GM12878 (cell line): ENCODE results near the gene TANC1. TPM values are rescaled to one million over a fixed set of nuclear protein-coding genes. Genes with fewer than 3 reads are reported as not detected.

Source experiments
- ATAC-seq: fragments of 200-7000 bp; cut with Tn5 transposase; 3 replicates; pipeline ENCODE4 v1.9.1; 2020; ENCODE audit warnings: mild to moderate bottlenecking, moderate library complexity
- BruUV-seq: library from RNA; stranded (reverse); fragments of 400-500 nt; replicated peaks from 2 replicates; lab custom pipeline; 2021; lab: Mats Ljungman, UMichigan
- CTCF ChIA-PET: fragments of 300-600 bp; sonication (Branson Sonifier 250); formaldehyde crosslinking; extraction: SDS; loops from one replicate; lab custom pipeline; 2021; ENCODE audit warnings: inconsistent platforms; lab: Yijun Ruan, JAX
- POLR2A ChIA-PET: fragments of 350-600 bp; formaldehyde crosslinking; extraction: SDS; loops from one replicate; lab custom pipeline; 2021; ENCODE audit warnings: inconsistent platforms; lab: Charles Lee
- RAD21 ChIA-PET: fragments of 300-600 bp; sonication (Branson Sonifier 250); formaldehyde crosslinking; loops from one replicate; lab custom pipeline; 2023; ENCODE audit warnings: antibody characterized with exemption; ENCODE audit not compliant: unreplicated experiment; lab: Charles Lee
- SMC1A ChIA-PET: fragments of 300-600 bp; sonication (Branson Sonifier 250); formaldehyde crosslinking; loops from one replicate; lab custom pipeline; 2023; ENCODE audit not compliant: unreplicated experiment, uncharacterized antibody; lab: Charles Lee
- DNase-seq: peaks from one replicate; pipeline ENCODE4 v3.0.0-alpha.2; 2011; ENCODE audit warnings: low read depth, low spot score
- FAIRE-seq: peaks from 3 replicates; lab custom pipeline; 2011; peaks lifted over from hg19 to GRCh38; lab: Jason Lieb, UNC
- H2AFZ ChIP-seq: 2 replicates; pipeline ENCODE4 v1.6.0; 2011; ENCODE audit warnings: low read depth, low read length, control low read depth; ENCODE audit not compliant: control insufficient read depth
- H3K27ac ChIP-seq: 2 replicates; pipeline ENCODE4 v1.5.1; 2011; ENCODE audit warnings: control low read depth; ENCODE audit not compliant: control insufficient read depth, insufficient read depth
- H3K27me3 ChIP-seq, 2 experiments: replicated peaks in 1 of 2; 2 replicates each; pipeline versions ENCODE4 v1.6.0 to v1.6.1; 2011; ENCODE audit warnings: low read length in 1 of 2; ENCODE audit not compliant: control insufficient read depth in 2 of 2, insufficient read depth in 2 of 2
- H3K36me3 ChIP-seq, 2 experiments: 2 replicates each; pipeline ENCODE4 v1.5.1; 2011; ENCODE audit warnings: low read length in 1 of 2; ENCODE audit not compliant: control insufficient read depth in 2 of 2, insufficient read depth in 2 of 2
- H3K4me1 ChIP-seq: 2 replicates; pipeline ENCODE4 v1.6.1; 2011; ENCODE audit warnings: mild to moderate bottlenecking, low read length, moderate library complexity, mixed read lengths; ENCODE audit not compliant: control insufficient read depth, insufficient read depth
- H3K4me2 ChIP-seq: 2 replicates; pipeline ENCODE4 v1.6.0; 2011; ENCODE audit warnings: control low read depth; ENCODE audit not compliant: control insufficient read depth, insufficient read depth
- H3K4me3 ChIP-seq: fragments of 200-600 bp; sonication (generic); 2 replicates; pipeline ENCODE4 v1.5.1; 2016
- H3K79me2 ChIP-seq: 2 replicates; pipeline ENCODE4 v1.6.0; 2011; ENCODE audit warnings: low read length; ENCODE audit not compliant: control insufficient read depth, insufficient read depth
- H3K9ac ChIP-seq: 2 replicates; pipeline ENCODE4 v1.8.0; 2011; ENCODE audit warnings: low read length, control low read depth, mixed read lengths; ENCODE audit not compliant: control insufficient read depth, insufficient read depth
- H3K9me3 ChIP-seq: replicated peaks from 3 replicates; pipeline ENCODE4 v1.5.1; 2011; ENCODE audit warnings: mild to moderate bottlenecking, low read length; ENCODE audit not compliant: control insufficient read depth, insufficient read depth
- H4K20me1 ChIP-seq: 2 replicates; pipeline ENCODE4 v1.6.0; 2011; ENCODE audit not compliant: control insufficient read depth, insufficient read depth
- CBX3 ChIP-seq: fragments of 200-600 bp; sonication (generic); IDR thresholded peaks from 2 replicates; pipeline ENCODE4 v1.6.1; 2016; ENCODE audit warnings: low read depth, borderline replicate concordance
- EP300 ChIP-seq, 2 experiments: fragments of 150-350 bp in 1 of 2; IDR thresholded peaks; 2 replicates each; pipeline ENCODE4 v1.6.1; 2011 to 2012; ENCODE audit warnings: low read depth in 2 of 2, low read length in 2 of 2, borderline replicate concordance in 1 of 2, improper control_type of control experiment in 1 of 2, inconsistent platforms in 1 of 2; ENCODE audit not compliant: control insufficient read depth in 1 of 2
- FOXM1 ChIP-seq: IDR thresholded peaks from 2 replicates; pipeline ENCODE4 v1.6.1; 2012; ENCODE audit warnings: low read depth, mild to moderate bottlenecking, inconsistent platforms, low read length, moderate library complexity
- IKZF2 ChIP-seq, 2 experiments: fragments of 450-650 bp; IDR thresholded peaks; 2 replicates each; pipeline ENCODE4 v1.6.1; 2017; ENCODE audit warnings: mild to moderate bottlenecking in 2 of 2, moderate library complexity in 2 of 2
- NFYA ChIP-seq: IDR thresholded peaks from 2 replicates; pipeline ENCODE4 v1.6.1; 2011; ENCODE audit warnings: low read depth, mild to moderate bottlenecking, low read length, improper control_type of control experiment, borderline replicate concordance
- NR2F1 ChIP-seq: fragments of 450-650 bp; conservative IDR thresholded peaks from 2 replicates; pipeline ENCODE4 v1.6.1; 2017; ENCODE audit warnings: mild to moderate bottlenecking
- SUZ12 ChIP-seq: fragments of 200-600 bp; sonication (generic); IDR thresholded peaks from one replicate; pipeline ENCODE4 v1.6.1; 2018; ENCODE audit warnings: antibody characterized with exemption, mild to moderate bottlenecking; ENCODE audit not compliant: unreplicated experiment
- ZNF274 ChIP-seq: IDR thresholded peaks from one replicate; pipeline ENCODE4 v1.8.0; 2011; ENCODE audit not compliant: insufficient read length, insufficient read depth
- WGBS: methylation state at CpG from one replicate; pipeline ENCODE4 v1.1.6; 2016; ENCODE audit warnings: low lambda C conversion rate; ENCODE audit not compliant: insufficient replicate concordance, insufficient coverage; ENCODE audit errors: missing lambda C conversion rate; 5-methylcytosine and 5-hydroxymethylcytosine counted together
- in situ Hi-C: fragments of 300-500 bp; cut with MboI; formaldehyde crosslinking; loops from 9 replicates; pipeline ENCODE4 v1.14.3; 2018; ENCODE audit warnings: mixed read lengths
- intact Hi-C: fragments of 100-400 bp; cut with micrococcal nuclease; formaldehyde crosslinking; loops from one replicate; pipeline ENCODE4 v1.14.2; 2022; ENCODE audit not compliant: unreplicated experiment
- polyA plus RNA-seq, 11 experiments: library from polyadenylated mRNA; depleted of rRNA in 4 of 11; unstranded in 6 of 11; stranded (reverse) in 5 of 11; fragments of >200 nt; fragmentation: Nextera tagmentation in 4 of 11; fragmentation: Illumina TruSeq in 1 of 11; extraction: Ambion mirVana in 4 of 11; extraction: Trizol in 1 of 11; gene quantifications; 1 replicate in 1 of 11; 2 replicates in 10 of 11; pipeline versions ENCODE4 v1.2.1 to v1.2.3, GENCODE V29; 2011 to 2016; ENCODE audit warnings: inconsistent platforms in 2 of 11, missing spikeins in 2 of 11, low read depth in 1 of 11
- total RNA-seq, 4 experiments: library from RNA; depleted of rRNA in 3 of 4; stranded (reverse); fragments of >200 nt in 3 of 4; fragmentation: Illumina TruSeq in 1 of 4; extraction: Trizol in 1 of 4; gene quantifications; 2 replicates each; pipeline versions ENCODE4 v1.2.1 to v1.2.3, GENCODE V29; 2013 to 2021

TANC1 gene
- total and polyA plus RNA-seq, 10 of the 15 experiments (the other 5 are each of a cell fraction or from before 2014, with no cell fraction given) = 0.05 to 5.0 (median 0.34) TPM

GRCh38 chr2:159209341-159210306 is 241.2 kb downstream of the TANC1 start (continued):
- TF ChIP-seq ZNF274 (no peak), IKZF2 (IDR thresholded peaks at IDR 0.05) (peak in 1 of 2 experiments; percentile 37; a peak in 1 of 4 replicates)

GRCh38 chr2:159211447-159212396 is 243.3 kb downstream of the TANC1 start:
- Histone ChIP-seq H3K79me2 (no peaks in the 10 kb centered on the region), H3K4me1 (peaks cover 6% of the 10 kb centered on the region; the same call in 1 of the 2 replicates), H3K4me2 (no peak overlapping the region), H2AFZ (no peak overlapping the region), H3K9ac (no peak overlapping the region), H4K20me1 (no peaks in the 10 kb centered on the region), H3K36me3 (no peaks in the 10 kb centered on the region), H3K9me3 (no peaks in the 10 kb centered on the region), H3K27ac (no peak overlapping the region), H3K27me3 (no peaks in the 10 kb centered on the region), H3K4me3 (no peak overlapping the region)
- WGBS = 80% methylated on average over 14 of the region's 14 CpGs
- CTCF ChIA-PET = interaction anchor here (2.5 kb wide), 1 partner anchor 10 kb away, joined by 5 read pairs; no protein-coding TSS in a partner anchor
- TF ChIP-seq EP300 (IDR thresholded peaks at IDR 0.05; ENCODE audit: borderline replicate concordance in 1 of 2, control insufficient read depth in 1 of 2, low read depth in 2 of 2, low read length in 2 of 2) = no peak
- no peak for TF ChIP-seq NR2F1
- no peak for TF ChIP-seq NFYA
- TF ChIP-seq SUZ12 = no peak
- TF ChIP-seq CBX3 = no peak
- TF ChIP-seq FOXM1 = no peak
- in situ Hi-C loops = no loop called here
- POLR2A ChIA-PET = no interaction called here
- intact Hi-C loops = no loop called here
- SMC1A ChIA-PET = no interaction called here
- RAD21 ChIA-PET = no interaction called here
- FAIRE-seq (no peak), DNase-seq (no peak), ATAC-seq (no peak)
- BruUV-seq = no TSS peak
